ENCODE data around the gene CREB3.
A peak's percentile ranks its signal among the peaks of the same experiment; 100 is the strongest.

CREB3 gene, protein sequence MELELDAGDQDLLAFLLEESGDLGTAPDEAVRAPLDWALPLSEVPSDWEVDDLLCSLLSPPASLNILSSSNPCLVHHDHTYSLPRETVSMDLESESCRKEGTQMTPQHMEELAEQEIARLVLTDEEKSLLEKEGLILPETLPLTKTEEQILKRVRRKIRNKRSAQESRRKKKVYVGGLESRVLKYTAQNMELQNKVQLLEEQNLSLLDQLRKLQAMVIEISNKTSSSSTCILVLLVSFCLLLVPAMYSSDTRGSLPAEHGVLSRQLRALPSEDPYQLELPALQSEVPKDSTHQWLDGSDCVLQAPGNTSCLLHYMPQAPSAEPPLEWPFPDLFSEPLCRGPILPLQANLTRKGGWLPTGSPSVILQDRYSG

GRCh38 chr9:35732185-35732799 lies at the start of gene CREB3, which contains the start of gene TLN1:
Gene CREB3 (plus strand): TSS chr9:35732666. CDS start chr9:35732773, 107 bp downstream.
Gene TLN1 (minus strand): TSS chr9:35732195. CDS start chr9:35725694, 6,501 bp downstream.
- peak; percentile 91 to 96 for DNase-seq

- no peak for DNase-seq
Measured at GRCh38 chr9:35683323-35683722, 49.1 kb upstream of the CREB3 start.

GRCh38 chr9:35684921-35685320 lies 47.5 kb upstream of the CREB3 start:
- DNase-seq = no peak

DNA sequence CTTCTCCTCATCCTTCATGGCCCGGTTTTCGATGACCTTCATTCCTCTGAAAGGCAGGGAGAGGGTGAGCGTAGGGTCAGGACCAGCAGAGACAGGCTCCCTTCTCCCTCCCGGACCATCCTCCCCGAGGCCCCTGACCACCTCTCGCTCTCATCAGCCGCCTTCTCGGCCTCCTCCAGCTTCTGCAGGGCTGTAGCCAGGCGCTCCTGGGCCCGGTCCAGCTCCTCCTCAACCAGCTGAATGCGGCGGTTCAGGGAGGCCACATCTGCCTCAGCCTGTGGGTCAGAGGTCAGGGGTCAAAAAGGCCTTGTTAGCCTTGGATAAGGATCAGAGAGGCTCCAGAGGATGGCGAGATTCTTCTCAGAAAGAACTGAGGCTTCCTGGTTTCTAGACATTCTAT lies 47.0 kb upstream of the CREB3 start:
- no peak for DNase-seq

DNA sequence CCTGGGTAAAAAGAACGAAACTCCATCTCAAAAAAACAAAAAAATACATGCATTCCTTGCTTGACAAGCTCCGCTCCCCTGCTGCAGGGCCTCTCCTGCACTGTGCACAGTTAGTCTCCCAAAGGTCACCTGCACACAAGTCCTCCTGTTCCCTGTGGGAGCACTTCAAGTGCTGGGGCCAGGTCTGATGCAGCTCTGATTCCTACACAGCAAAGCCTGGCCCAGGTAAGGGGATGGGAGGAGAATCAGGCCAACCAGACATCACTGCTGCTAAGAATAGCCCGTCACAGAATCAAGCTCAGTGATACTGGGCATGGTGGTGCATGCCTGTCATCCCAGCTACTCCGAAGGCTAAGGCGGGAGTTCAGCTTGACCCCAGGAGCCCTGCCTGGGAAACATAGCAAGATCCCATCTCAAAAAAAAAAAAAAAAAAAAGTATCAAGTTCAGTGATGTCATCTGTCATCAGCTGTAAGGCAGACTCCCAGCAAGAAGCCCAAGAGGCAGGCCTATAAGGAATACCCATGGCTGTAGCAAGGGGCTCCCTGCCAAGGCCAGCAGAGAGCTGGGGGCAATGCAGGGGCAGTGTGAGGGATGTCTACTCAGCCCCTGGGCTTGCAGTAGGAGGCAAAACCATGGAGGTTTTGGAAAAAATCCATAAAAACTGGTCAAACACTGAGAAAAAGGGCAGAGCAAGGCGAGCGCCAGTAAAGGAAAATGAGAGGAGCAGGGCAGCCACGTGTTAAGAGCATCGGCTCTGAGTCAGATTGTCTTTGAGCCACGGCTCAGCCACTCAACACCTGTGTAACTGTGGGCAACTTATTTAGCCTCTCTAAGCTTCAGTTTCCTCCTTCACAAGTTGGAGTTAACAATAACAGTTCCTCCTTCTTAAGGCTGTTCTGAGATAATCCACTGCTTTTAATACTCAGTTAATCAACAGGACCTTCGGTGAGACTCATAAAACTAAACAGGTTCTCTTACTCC lies 46.0 kb upstream of the CREB3 start:
- no peak for DNase-seq

DNA sequence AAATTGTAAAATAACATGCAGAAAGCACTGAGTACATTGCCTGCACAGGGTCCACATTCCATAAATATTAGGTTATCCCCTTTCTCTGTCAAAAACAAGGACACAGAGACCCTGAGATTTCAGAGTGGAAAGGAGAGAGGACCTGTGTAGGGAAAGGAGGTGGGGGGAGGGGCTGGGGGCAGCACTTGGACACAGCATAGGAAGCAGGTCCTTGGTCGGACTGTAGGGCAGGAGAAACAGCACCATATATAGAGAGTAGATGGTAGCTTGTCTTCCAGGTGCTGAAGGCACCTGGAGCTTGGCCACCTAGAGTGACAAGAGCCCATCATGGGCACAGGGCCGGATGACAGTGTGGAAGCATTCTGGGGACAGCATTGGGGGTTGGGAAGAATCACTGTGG lies 45.2 kb upstream of the CREB3 start:
- DNase-seq = no peak

- DNase-seq = no peak
Measured at GRCh38 chr9:35687972-35688557, 44.4 kb upstream of the CREB3 start.

- no peak for DNase-seq
Measured at GRCh38 chr9:35688558-35689541, 43.6 kb upstream of the CREB3 start.

GRCh38 chr9:35689542-35690293 lies 42.7 kb upstream of the CREB3 start, which contains the start of gene TPM2:
Gene TPM2 (minus strand): TSS chr9:35689925. CDS start chr9:35689817, 108 bp downstream.
- no peak for DNase-seq

GRCh38 chr9:35690294-35690613 lies 42.2 kb upstream of the CREB3 start:
- no peak for DNase-seq

GRCh38 chr9:35690614-35691333 lies 41.7 kb upstream of the CREB3 start:
- peak; percentile 23 to 41 for DNase-seq

GRCh38 chr9:35691334-35691650 lies 41.2 kb upstream of the CREB3 start:
- DNase-seq = no peak

DNA sequence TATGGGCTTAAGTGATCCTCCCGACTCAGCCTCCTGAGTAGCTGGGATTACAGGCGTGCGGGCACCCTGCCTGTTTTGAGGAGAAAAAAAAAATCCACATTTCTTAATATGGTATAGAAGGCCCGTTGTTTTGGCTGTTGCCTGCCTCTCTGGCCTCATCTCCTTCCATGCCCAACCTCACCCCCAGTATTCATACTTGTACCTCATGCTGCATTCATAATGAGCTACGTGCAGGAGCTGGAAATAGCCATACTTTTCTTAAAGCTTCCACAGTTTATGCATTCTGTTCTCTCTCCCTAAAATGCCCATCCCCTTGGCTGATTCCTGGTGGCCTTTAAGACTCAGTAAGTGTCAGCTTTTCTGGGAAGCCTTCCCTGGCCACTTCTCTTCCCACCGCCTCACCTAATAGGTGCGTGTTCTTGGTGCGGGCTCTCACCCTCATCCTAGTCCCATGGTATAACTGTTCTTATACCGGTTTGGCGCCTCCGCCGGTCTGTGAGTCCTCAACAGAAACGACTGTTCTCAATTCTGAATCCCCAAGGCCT lies 40.6 kb upstream of the CREB3 start:
- no peak for DNase-seq

DNA sequence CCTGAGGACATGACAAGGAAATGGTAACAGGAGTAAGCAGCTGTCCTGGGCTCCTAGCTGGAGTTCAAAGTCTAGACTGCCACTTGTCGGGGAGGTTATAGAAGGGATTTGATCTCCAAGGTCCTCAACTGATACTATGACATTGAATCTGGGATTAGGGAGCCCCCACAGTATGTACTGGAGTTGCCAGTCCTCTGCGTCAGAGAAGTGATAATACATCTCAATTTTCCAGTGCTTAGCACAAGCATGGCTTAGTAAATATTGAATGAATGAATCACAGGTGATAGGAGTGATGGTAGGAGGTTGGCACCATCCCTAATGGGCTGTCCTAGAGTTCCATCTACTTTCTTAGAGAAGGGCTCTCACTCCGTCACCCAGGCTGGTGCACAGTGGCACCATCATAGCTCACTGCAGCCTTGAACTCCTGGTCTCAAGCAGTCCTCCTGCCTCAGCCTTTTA lies 36.5 kb upstream of the CREB3 start:
- no peak for DNase-seq

DNA sequence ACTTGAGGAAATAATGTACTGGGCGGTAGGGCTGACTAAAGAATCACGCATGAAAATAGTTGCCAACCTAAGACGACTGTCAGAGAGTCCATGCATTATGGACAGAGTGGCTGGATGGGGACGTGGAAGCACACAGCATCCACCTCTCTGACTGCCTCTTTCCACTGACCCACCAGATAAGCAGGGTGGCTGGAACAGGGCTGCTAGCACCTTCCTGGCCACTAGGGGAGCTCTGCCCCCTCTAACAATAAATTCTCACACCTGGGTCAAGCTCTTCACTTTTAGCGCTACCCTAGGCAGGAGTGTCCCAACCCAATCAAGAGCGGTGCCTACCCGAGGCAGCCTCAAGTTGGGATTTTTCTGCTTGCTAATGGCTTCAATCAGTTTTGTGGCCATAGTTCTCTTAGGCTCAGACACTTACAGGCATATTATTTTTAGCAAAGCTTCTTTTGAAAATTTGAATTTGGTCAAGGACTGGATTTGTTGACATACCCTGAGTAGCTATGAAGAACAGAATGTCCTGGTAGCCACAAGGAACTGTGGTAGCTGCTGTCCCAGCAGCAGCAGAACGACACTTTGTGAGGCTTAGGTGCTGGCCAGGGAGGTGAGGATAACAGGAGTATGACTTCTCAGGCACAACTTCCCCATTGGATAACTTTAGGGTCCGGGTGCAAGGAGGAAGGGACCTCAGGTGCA lies 35.8 kb upstream of the CREB3 start:
- DNase-seq = peak; percentile 42 to 50

DNA sequence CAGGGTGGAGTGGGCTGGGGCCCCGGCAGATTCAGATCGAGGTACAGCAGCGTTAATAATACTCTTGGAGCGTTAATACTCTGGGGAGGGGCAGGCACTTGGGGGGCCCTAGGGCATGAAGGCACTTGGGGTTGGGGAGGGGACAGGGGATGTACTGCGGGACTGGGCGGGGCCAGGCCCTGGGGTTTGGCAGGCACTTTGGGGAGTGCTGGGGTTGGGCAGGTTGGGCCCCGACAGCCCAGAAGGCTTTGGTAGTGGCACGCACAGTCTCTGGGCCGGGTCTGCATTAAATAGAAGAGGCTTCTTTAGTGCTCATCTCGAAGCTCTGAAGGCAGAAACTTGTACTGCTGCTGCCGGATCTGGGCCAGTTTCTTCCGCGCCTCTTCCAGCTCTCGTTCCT lies 35.0 kb upstream of the CREB3 start:
- DNase-seq = no peak

DNA sequence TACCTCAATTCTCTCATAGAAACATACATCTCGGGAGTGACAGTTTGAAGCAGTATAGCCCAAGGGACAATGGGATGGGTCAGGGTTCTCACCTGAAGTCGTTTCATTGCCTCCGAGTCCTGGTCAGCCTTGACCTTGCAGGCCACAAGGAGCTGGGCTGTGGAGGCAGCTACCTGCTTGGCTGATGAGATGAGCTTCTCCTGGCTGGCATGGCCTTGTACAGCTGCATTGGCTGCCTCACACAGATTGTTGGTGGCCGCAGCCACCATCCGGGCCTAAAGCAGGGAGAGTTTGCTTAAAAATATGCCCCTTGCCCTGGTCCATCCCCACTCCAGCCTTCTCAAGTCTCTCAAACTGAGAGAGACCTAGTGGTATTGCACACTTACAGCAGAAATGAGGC lies 34.2 kb upstream of the CREB3 start:
- no peak for DNase-seq

DNA sequence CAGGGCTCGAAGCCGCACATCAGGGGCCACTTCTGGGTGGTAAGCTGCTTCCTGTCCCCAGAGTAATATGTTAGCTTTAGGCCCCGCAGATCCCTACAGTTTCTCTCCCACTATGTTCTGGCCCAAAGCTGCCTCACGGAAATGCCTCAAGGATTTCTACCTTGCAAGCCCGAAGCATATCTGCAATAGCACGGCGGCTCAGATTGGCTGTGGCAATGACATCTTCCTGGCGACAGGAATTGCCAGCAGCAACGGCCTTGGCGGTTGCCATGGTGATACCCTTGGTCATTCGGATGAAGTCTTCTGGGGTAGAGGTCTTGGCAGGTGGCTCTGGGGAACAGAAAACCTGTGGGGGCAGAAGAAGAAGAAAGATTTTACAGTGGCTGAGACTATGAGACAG lies 32.4 kb upstream of the CREB3 start:
- no peak for DNase-seq

- DNase-seq = no peak
Measured at GRCh38 chr9:35700942-35701341, 31.5 kb upstream of the CREB3 start.

Measured in stimulated activated CD4-positive, alpha-beta T cell treated with anti-CD3 and anti-CD28 coated beads, Interleukin-4, amount 100 ng/mL, for 4 hours (primary cell).